Purkinje cell (primary cell): ENCODE measurements around the gene YRDC. TPM values are rescaled to one million over a fixed set of nuclear protein-coding genes. Genes with fewer than 3 reads are reported as not detected.

ENCODE experiments used
- polyA plus RNA-seq: library from polyadenylated mRNA; unstranded; fragments of >200 nt; fragmentation: Nextera tagmentation; gene quantifications from 2 replicates; pipeline ENCODE4 v1.2.1, GENCODE V29; 2014

The YRDC gene
- 10.3 and 15.5 TPM in 2 replicates for polyA plus RNA-seq

DNA sequence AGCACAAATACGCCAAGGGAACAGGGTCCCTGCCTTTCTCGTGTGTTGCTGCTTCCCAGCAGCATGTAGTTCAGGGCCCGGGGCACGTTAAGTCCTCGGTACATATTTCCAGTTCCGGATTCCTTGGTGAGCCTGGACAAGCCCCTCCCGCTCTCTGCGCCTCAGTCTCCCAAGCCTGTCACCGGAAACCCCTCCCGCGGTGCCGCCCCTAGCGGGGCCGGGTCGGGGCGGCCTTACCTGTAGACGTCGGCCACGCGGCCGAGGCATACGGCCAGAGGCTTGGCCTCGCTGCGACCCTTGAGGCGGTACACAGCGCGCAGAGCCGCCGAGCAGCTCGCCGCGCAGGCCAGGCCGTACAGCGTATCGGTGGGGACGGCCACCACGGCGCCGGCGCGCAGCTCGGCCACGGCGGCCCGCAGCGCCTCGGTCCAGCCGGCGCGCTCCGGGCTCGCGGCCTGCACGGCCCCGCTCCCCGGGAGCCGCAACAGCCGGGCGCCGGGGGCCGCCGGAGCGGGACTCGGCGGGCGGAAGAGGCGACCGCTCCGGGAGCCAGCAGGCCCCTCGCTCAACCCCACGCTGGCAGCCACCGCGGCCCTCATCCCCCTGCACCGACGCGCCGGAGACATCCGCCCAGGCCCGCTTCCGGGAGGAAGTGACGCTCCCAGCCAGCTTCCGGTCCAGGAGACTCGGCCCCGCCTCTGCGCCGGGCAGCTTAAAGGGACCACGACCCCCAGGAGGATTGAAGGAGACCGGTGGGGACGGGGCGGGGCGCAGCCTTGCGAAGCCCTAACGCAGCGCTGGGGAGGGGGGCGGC is at the start of gene YRDC, which contains the start of gene C1orf122:
TSS of gene YRDC (minus strand) at position 654 of the 814 bp plus-strand sequence. CDS start at position 626, 28 bp downstream.
TSS of gene C1orf122 (plus strand) at position 236 of the 814 bp plus-strand sequence. CDS start 615 bp downstream, outside the sequence.

GRCh38 chr1:37793773-37794371 is 14.1 kb downstream of the YRDC start, which contains the start of gene MANEAL:
Gene MANEAL, plus strand, starts transcription at chr1:37793847. Its CDS starts 336 bp downstream, at chr1:37794183.

GRCh38 chr1:37764888-37765441 is 43.0 kb downstream of the YRDC start, which contains the start of gene EPHA10:
Gene EPHA10, minus strand, starts transcription at chr1:37765120. Its CDS starts 54 bp downstream, at chr1:37765066.

Other genes starting within 250 kb of the YRDC start
- gene GNL2, start 212.3 kb downstream of the YRDC start, polyA plus RNA-seq, result 13.2 and 18.2 TPM in 2 replicates
- gene RSPO1, start 173.3 kb downstream of the YRDC start, polyA plus RNA-seq, result not detected in 2 replicates
- gene CDCA8, start 115.7 kb downstream of the YRDC start, polyA plus RNA-seq, result 0.44 and 2.9 TPM in 2 replicates
- gene EPHA10, start 43.1 kb downstream of the YRDC start, polyA plus RNA-seq, result 0.15 TPM in 1 of 2 replicates, not detected in the other
- 20.3 and 20.4 TPM in 2 replicates for gene MANEAL, start 14.4 kb downstream of the YRDC start, polyA plus RNA-seq
- 14.1 and 22.0 TPM in 2 replicates for gene C1orf122, start 418 bp downstream of the YRDC start, polyA plus RNA-seq
- gene MTF1, start 51.4 kb upstream of the YRDC start, polyA plus RNA-seq, result 1.6 and 3.7 TPM in 2 replicates
- gene INPP5B, start 138.8 kb upstream of the YRDC start, polyA plus RNA-seq, result 0.48 and 1.2 TPM in 2 replicates
- 34.3 and 38.2 TPM in 2 replicates for gene SF3A3, start 181.8 kb upstream of the YRDC start, polyA plus RNA-seq
- not detected in 2 replicates for gene FHL3, start 197.3 kb upstream of the YRDC start, polyA plus RNA-seq
- gene UTP11, start 204.5 kb upstream of the YRDC start, polyA plus RNA-seq, result 109 and 127 TPM in 2 replicates
- gene POU3F1, start 238.6 kb upstream of the YRDC start, polyA plus RNA-seq, result not detected in 2 replicates